ENCODE data around the gene ADAM8. TPM values are rescaled to one million over a fixed set of nuclear protein-coding genes. Genes with fewer than 3 reads are reported as not detected.
A peak's percentile ranks its signal among the peaks of the same experiment; 100 is the strongest.

Gene ADAM8
- total and polyA plus RNA-seq, 2 donors (not counting 1 experiment from before 2014, with no cell fraction given), result 0.23 to 2.0 TPM

DNA sequence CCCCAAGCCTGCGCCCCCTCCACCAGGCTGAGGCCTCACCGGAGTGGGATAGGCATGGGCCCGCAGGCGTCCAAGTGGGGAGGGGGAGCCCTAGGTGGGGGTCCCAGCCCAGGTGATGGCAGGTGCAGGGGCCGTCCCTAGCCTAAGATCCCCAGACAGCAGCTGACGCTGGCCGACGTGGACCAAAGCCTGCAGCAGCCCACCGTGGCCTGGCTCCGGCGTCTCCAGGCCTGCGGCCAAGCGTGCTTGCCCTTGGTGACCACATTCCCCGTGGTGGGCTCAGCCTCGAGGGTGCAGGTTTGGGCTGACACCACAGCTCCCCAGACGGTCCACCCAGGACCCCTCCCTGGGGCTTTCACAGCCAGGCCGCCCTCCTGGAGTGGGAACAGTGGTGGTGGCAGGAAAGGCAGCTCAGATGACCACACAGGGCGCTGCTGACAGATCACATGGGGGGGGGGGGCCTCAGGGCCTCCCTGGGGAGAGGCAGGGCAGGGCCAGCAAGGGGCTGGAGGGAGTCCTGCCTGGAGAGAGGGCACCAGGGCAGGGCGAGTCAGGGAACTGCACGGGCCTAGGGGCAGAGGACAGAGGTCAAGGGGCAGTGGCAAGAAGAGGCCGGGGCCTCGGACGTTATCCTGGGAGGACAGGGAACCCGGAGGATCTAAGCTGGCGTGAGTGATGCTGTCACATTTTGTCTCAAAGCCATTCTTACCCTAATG lies 767 bp upstream of the ADAM8 start:
- Histone ChIP-seq H3K36me3 (ENCODE audit: control insufficient read depth, insufficient read depth, low read length) (peaks cover 8% of the 10 kb centered on the region), H3K4me3 (replicated peaks in 1 of 4; ENCODE audit: control extremely low read depth in 1 of 4, insufficient read depth in 1 of 4, low read depth in 3 of 4, low read length in 4 of 4) (no peak overlapping the region), H3K27ac (ENCODE audit: insufficient read depth, low read length) (no peak overlapping the region), H3K27me3 (ENCODE audit: control insufficient read depth, insufficient read depth, low read length) (no peaks in the 10 kb centered on the region), H4K20me1 (ENCODE audit: control insufficient read depth, extremely low read depth, insufficient read depth, low read length) (no peaks in the 10 kb centered on the region), H3K9me3 (ENCODE audit: control insufficient read depth, insufficient read depth, low read depth, low read length) (no peaks in the 10 kb centered on the region), H3K79me2 (ENCODE audit: control insufficient read depth, insufficient read depth, low read length) (no peaks in the 10 kb centered on the region), H3K4me1 (ENCODE audit: control insufficient read depth, extremely low read depth, insufficient read depth, low read length) (peaks cover 6% of the 10 kb centered on the region), H2AFZ (ENCODE audit: low read length) (no peak overlapping the region), H3K9ac (ENCODE audit: insufficient read depth, low read length) (no peak overlapping the region), H3K4me2 (ENCODE audit: extremely low read depth, insufficient read depth, low read length) (no peak overlapping the region)
- no peak for TF ChIP-seq CTCF (conservative IDR thresholded peaks at IDR 0.05 in 1 of 2, IDR thresholded peaks at IDR 0.05 in 1 of 2; ENCODE audit: low read depth in 1 of 2, low read length in 2 of 2)
- no peak for TF ChIP-seq EZH2 (IDR thresholded peaks at IDR 0.05; ENCODE audit: low read length, missing control alignments)
- no peak for DNase-seq (ENCODE audit: low read depth in 2 of 2)

- TF ChIP-seq EZH2 (IDR thresholded peaks at IDR 0.05; ENCODE audit: low read length, missing control alignments) (peak; percentile 13), CTCF (conservative IDR thresholded peaks at IDR 0.05 in 1 of 2, IDR thresholded peaks at IDR 0.05 in 1 of 2; ENCODE audit: low read depth in 1 of 2, low read length in 2 of 2) (no peak)
- no peak overlapping the region for H2AFZ ChIP-seq (ENCODE audit: low read length)
- no peak for DNase-seq (ENCODE audit: low read depth in 2 of 2)
- H3K4me3 ChIP-seq (replicated peaks in 1 of 4; ENCODE audit: control extremely low read depth in 1 of 4, insufficient read depth in 1 of 4, low read depth in 3 of 4, low read length in 4 of 4), result no peak overlapping the region
- no peak overlapping the region for H3K27ac ChIP-seq (ENCODE audit: insufficient read depth, low read length)
- no peaks in the 10 kb centered on the region for H3K27me3 ChIP-seq (ENCODE audit: control insufficient read depth, insufficient read depth, low read length)
- H3K4me2 ChIP-seq (ENCODE audit: extremely low read depth, insufficient read depth, low read length), result no peak overlapping the region
- peaks cover 8% of the 10 kb centered on the region for H3K36me3 ChIP-seq (ENCODE audit: control insufficient read depth, insufficient read depth, low read length)
- H3K79me2 ChIP-seq (ENCODE audit: control insufficient read depth, insufficient read depth, low read length), result no peaks in the 10 kb centered on the region
- peaks cover 6% of the 10 kb centered on the region for H3K4me1 ChIP-seq (ENCODE audit: control insufficient read depth, extremely low read depth, insufficient read depth, low read length)
- H3K9ac ChIP-seq (ENCODE audit: insufficient read depth, low read length), result no peak overlapping the region
- no peaks in the 10 kb centered on the region for H3K9me3 ChIP-seq (ENCODE audit: control insufficient read depth, insufficient read depth, low read depth, low read length)
- no peaks in the 10 kb centered on the region for H4K20me1 ChIP-seq (ENCODE audit: control insufficient read depth, extremely low read depth, insufficient read depth, low read length)
Measured at GRCh38 chr10:133276100-133276434, 601 bp downstream of the ADAM8 start.

DNA sequence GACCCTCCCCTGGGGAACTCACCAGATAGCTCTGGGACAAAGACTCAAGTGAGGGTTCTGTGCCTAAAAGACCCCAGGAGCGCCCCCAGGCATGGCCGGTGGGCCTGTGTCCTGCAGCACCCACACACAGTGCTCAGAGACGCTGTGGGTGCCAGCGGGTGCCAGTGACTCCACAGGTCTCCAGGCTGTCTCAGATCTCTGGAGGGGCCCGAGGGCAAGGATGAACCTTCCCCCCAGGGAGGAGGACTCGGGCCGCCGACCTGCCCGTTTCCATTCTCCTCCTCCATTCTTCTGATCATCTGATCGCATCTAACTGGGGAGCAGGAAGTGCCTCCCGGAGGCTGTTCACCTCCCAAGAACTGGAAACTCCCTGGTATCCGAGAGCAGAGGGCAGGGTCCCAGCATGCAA lies 980 bp downstream of the ADAM8 start:
- Histone ChIP-seq H3K79me2 (ENCODE audit: control insufficient read depth, insufficient read depth, low read length) (no peaks in the 10 kb centered on the region), H3K27me3 (ENCODE audit: control insufficient read depth, insufficient read depth, low read length) (no peaks in the 10 kb centered on the region), H4K20me1 (ENCODE audit: control insufficient read depth, extremely low read depth, insufficient read depth, low read length) (no peaks in the 10 kb centered on the region), H3K4me1 (ENCODE audit: control insufficient read depth, extremely low read depth, insufficient read depth, low read length) (peaks cover 6% of the 10 kb centered on the region), H3K4me3 (replicated peaks in 1 of 4; ENCODE audit: control extremely low read depth in 1 of 4, insufficient read depth in 1 of 4, low read depth in 3 of 4, low read length in 4 of 4) (no peak overlapping the region), H3K9ac (ENCODE audit: insufficient read depth, low read length) (no peak overlapping the region), H3K36me3 (ENCODE audit: control insufficient read depth, insufficient read depth, low read length) (peaks cover 8% of the 10 kb centered on the region), H3K9me3 (ENCODE audit: control insufficient read depth, insufficient read depth, low read depth, low read length) (no peaks in the 10 kb centered on the region), H3K27ac (ENCODE audit: insufficient read depth, low read length) (no peak overlapping the region), H2AFZ (ENCODE audit: low read length) (no peak overlapping the region), H3K4me2 (ENCODE audit: extremely low read depth, insufficient read depth, low read length) (no peak overlapping the region)
- no peak for DNase-seq (ENCODE audit: low read depth in 2 of 2)
- peak; percentile 13 for TF ChIP-seq EZH2 (IDR thresholded peaks at IDR 0.05; ENCODE audit: low read length, missing control alignments)
- TF ChIP-seq CTCF (conservative IDR thresholded peaks at IDR 0.05 in 1 of 2, IDR thresholded peaks at IDR 0.05 in 1 of 2; ENCODE audit: low read depth in 1 of 2, low read length in 2 of 2), result no peak
